Endothelial cell of umbilical vein (primary cell): Measurements from ENCODE around the gene AFG1L. TPM values are rescaled to one million over a fixed set of nuclear protein-coding genes. Genes with fewer than 3 reads are reported as not detected.

Experiments
- BruUV-seq: library from RNA; stranded (reverse); fragments of 400-500 nt; replicated peaks from 2 replicates; lab custom pipeline; 2021; lab: Mats Ljungman, UMichigan
- CTCF ChIA-PET: fragments of 300-600, 350-600 bp; sonication (Branson Sonifier 250); formaldehyde crosslinking; loops from one replicate; lab custom pipeline; 2021; ENCODE audit warnings: antibody characterized with exemption, inconsistent platforms; lab: Charles Lee
- POLR2A ChIA-PET: fragments of 300-600, 350-600 bp; sonication (Branson Sonifier 250); formaldehyde crosslinking; loops from one replicate; lab custom pipeline; 2021; ENCODE audit warnings: antibody characterized with exemption, inconsistent platforms; lab: Charles Lee
- DNase-seq: peaks from one replicate; pipeline ENCODE4 v3.0.0-alpha.2; 2011; ENCODE audit warnings: low read depth, low spot score
- FAIRE-seq: peaks from 2 replicates; lab custom pipeline; 2011; peaks lifted over from hg19 to GRCh38; lab: Jason Lieb, UNC
- H2AFZ ChIP-seq: 2 replicates; pipeline ENCODE4 v1.6.0; 2012; ENCODE audit warnings: low read depth, low read length, control low read depth, inconsistent platforms
- H3K27ac ChIP-seq: 2 replicates; pipeline ENCODE4 v1.5.1; 2011; ENCODE audit warnings: low read depth, mild to moderate bottlenecking, control low read depth, low read length, moderate library complexity; ENCODE audit not compliant: insufficient read depth
- H3K27me3 ChIP-seq, 2 experiments: 2 replicates each; pipeline versions ENCODE4 v1.6.0 to v1.6.1; 2011; ENCODE audit warnings: low read length in 2 of 2, mixed read lengths in 1 of 2; ENCODE audit not compliant: control insufficient read depth in 2 of 2, insufficient read depth in 2 of 2
- H3K36me3 ChIP-seq, 2 experiments: 2 replicates in 1 of 2; 3 replicates in 1 of 2; pipeline ENCODE4 v1.5.1; 2011; ENCODE audit warnings: low read length in 2 of 2, mild to moderate bottlenecking in 1 of 2, moderate library complexity in 1 of 2; ENCODE audit not compliant: control insufficient read depth in 2 of 2, insufficient read depth in 2 of 2; ENCODE audit errors: extremely low read depth in 1 of 2
- H3K4me1 ChIP-seq: 3 replicates; pipeline ENCODE4 v1.5.1; 2011; ENCODE audit warnings: mild to moderate bottlenecking, low read length; ENCODE audit not compliant: control insufficient read depth, insufficient read depth; ENCODE audit errors: extremely low read depth
- H3K4me2 ChIP-seq: 2 replicates; pipeline ENCODE4 v1.6.1; 2011; ENCODE audit warnings: low read length, control low read depth, mixed read lengths; ENCODE audit not compliant: insufficient read depth
- H3K4me3 ChIP-seq, 3 experiments: fragments of 200-600 bp in 1 of 3; sonication (generic), shearing (Covaris generic) in 1 of 3; replicated peaks in 1 of 3; 2 replicates each; pipeline ENCODE4 v1.5.1; 2011 to 2016; ENCODE audit warnings: control low read depth in 3 of 3, low read length in 3 of 3, mild to moderate bottlenecking in 2 of 3, inconsistent platforms in 1 of 3, low read depth in 1 of 3, moderate library complexity in 1 of 3; ENCODE audit not compliant: insufficient read depth in 1 of 3
- H3K79me2 ChIP-seq: 2 replicates; pipeline ENCODE4 v1.6.0; 2012; ENCODE audit warnings: low read length, inconsistent platforms; ENCODE audit not compliant: control insufficient read depth, insufficient read depth
- H3K9ac ChIP-seq: replicated peaks from 2 replicates; pipeline ENCODE3; 2011; ENCODE audit warnings: low read length, control low read depth; ENCODE audit not compliant: insufficient read depth; ENCODE audit errors: extremely low read depth
- H3K9me1 ChIP-seq: replicated peaks from 3 replicates; pipeline ENCODE4 v1.6.0; 2011; ENCODE audit warnings: mild to moderate bottlenecking, low read length; ENCODE audit not compliant: control insufficient read depth, insufficient read depth; ENCODE audit errors: extremely low read depth
- H3K9me3 ChIP-seq: replicated peaks from 2 replicates; pipeline ENCODE4 v1.5.1; 2012; ENCODE audit warnings: low read length, inconsistent platforms; ENCODE audit not compliant: control insufficient read depth, insufficient read depth
- H4K20me1 ChIP-seq: replicated peaks from 2 replicates; pipeline ENCODE3; 2011; ENCODE audit warnings: mild to moderate bottlenecking, low read length; ENCODE audit not compliant: control insufficient read depth, insufficient read depth; ENCODE audit errors: extremely low read depth
- CTCF ChIP-seq, 2 donors: IDR thresholded peaks; 1 replicate in 1 of 2; 2 replicates in 1 of 2; pipeline ENCODE4 v1.5.1; 2011; ENCODE audit warnings: low read length in 2 of 2, mild to moderate bottlenecking in 2 of 2, moderate library complexity in 2 of 2, control low read depth in 1 of 2, inconsistent platforms in 1 of 2, low read depth in 1 of 2; ENCODE audit not compliant: insufficient read depth in 1 of 2; ENCODE audit errors: extremely low read depth in 1 of 2
- EZH2 ChIP-seq: IDR thresholded peaks from 2 replicates; pipeline ENCODE4 v1.6.1; 2012; ENCODE audit warnings: borderline replicate concordance, low read depth, mild to moderate bottlenecking, moderate library complexity, low read length, inconsistent platforms; ENCODE audit not compliant: severe bottlenecking
- FOS ChIP-seq: IDR thresholded peaks from 2 replicates; pipeline ENCODE4 v1.6.1; 2011; ENCODE audit warnings: mild to moderate bottlenecking, low read length, moderate library complexity, borderline replicate concordance; ENCODE audit not compliant: insufficient read depth
- GATA2 ChIP-seq: IDR thresholded peaks from 2 replicates; pipeline ENCODE4 v1.7.0; 2011; ENCODE audit warnings: low read depth, mild to moderate bottlenecking, moderate library complexity, mixed read lengths, low read length; ENCODE audit not compliant: insufficient read length, insufficient read depth
- JUN ChIP-seq: IDR thresholded peaks from 2 replicates; pipeline ENCODE4 v1.6.1; 2011; ENCODE audit warnings: borderline replicate concordance, low read depth; ENCODE audit not compliant: insufficient read length, insufficient read depth
- MAX ChIP-seq: IDR thresholded peaks from 2 replicates; pipeline ENCODE4 v1.6.1; 2011; ENCODE audit not compliant: insufficient read depth, insufficient read length
- MYC ChIP-seq: IDR thresholded peaks from one replicate; pipeline ENCODE4 v1.6.1; 2011; ENCODE audit warnings: mild to moderate bottlenecking, low read depth, low read length
- POLR2A ChIP-seq: IDR thresholded peaks from 2 replicates; pipeline ENCODE4 v1.6.1; 2012; ENCODE audit warnings: low read depth, mild to moderate bottlenecking, control low read depth, low read length
- POLR2AphosphoS5 ChIP-seq: IDR thresholded peaks from 2 replicates; pipeline ENCODE4 v1.6.1; 2012; ENCODE audit warnings: low read depth, mild to moderate bottlenecking, control low read depth, low read length, moderate library complexity; ENCODE audit not compliant: insufficient read depth
- dilution Hi-C: fragments of 300-500 bp; cut with MboI; formaldehyde crosslinking; loops from one replicate; pipeline ENCODE4 v1.15.0; 2019; ENCODE audit warnings: low sequenced_read_pairs; ENCODE audit not compliant: extremely low pct_ligation_motif_present
- intact Hi-C: fragments of 100-400 bp; cut with micrococcal nuclease; formaldehyde crosslinking; loops from one replicate; pipeline ENCODE4 v1.10.0; 2022
- polyA plus RNA-seq, 4 experiments: library from polyadenylated mRNA; depleted of rRNA in 3 of 4; stranded (reverse) in 3 of 4; unstranded in 1 of 4; fragments of >200 nt; gene quantifications; 2 replicates each; pipeline versions ENCODE4 v1.2.1 to v1.2.3, GENCODE V29; 2011 to 2012; ENCODE audit warnings: missing spikeins in 1 of 4
- total RNA-seq: library from RNA; stranded (reverse); gene quantifications from 2 replicates; pipeline ENCODE4 v1.2.3, GENCODE V29; 2021

AFG1L gene
- total and polyA plus RNA-seq, 2 donors (not counting 3 experiments of a cell fraction or from before 2014, with no cell fraction given): 1.0 to 6.2 TPM

- no peak for TF ChIP-seq MYC
- no peak for TF ChIP-seq POLR2AphosphoS5
- TF ChIP-seq GATA2: no peak
- H3K79me2 ChIP-seq: no peaks in the 10 kb centered on the region
- dilution Hi-C loops: no loop called here
- H3K9me1 ChIP-seq: no peaks in the 10 kb centered on the region
- DNase-seq: no peak
- POLR2A ChIA-PET: no interaction called here
- H4K20me1 ChIP-seq: no peaks in the 10 kb centered on the region
- H3K4me2 ChIP-seq: no peak overlapping the region
- no TSS peak for BruUV-seq
- H3K4me1 ChIP-seq: no peaks in the 10 kb centered on the region
- H3K9me3 ChIP-seq: no peaks in the 10 kb centered on the region
- no peak overlapping the region for H2AFZ ChIP-seq
- intact Hi-C loops: no loop called here
- H3K4me3 ChIP-seq: no peak overlapping the region
- H3K27ac ChIP-seq: no peak overlapping the region
- H3K36me3 ChIP-seq: no peaks in the 10 kb centered on the region
- FAIRE-seq: no peak
- CTCF ChIA-PET: interaction anchor here (0.7 kb wide), 1 partner anchor 15 kb away, joined by 3 read pairs; no protein-coding TSS in a partner anchor
- H3K27me3 ChIP-seq: no peaks in the 10 kb centered on the region
- no peak overlapping the region for H3K9ac ChIP-seq
These were observed 212.5 kb downstream of the AFG1L start for GRCh38 chr6:108507316-108507715.

- FAIRE-seq: no peak
These were observed 215.8 kb downstream of the AFG1L start for GRCh38 chr6:108510461-108511319.

More at GRCh38 chr6:108510461-108511319, 215.8 kb downstream of the AFG1L start:
- H3K4me3 ChIP-seq: no peak overlapping the region
- no peak overlapping the region for H2AFZ ChIP-seq
- H3K9me3 ChIP-seq: no peaks in the 10 kb centered on the region
- intact Hi-C loops (no loop called here), dilution Hi-C loops (no loop called here)
- no TSS peak for BruUV-seq
- TF ChIP-seq FOS (no peak), POLR2A (no peak), POLR2AphosphoS5 (no peak), CTCF (IDR thresholded peaks at IDR 0.05; ENCODE audit: extremely low read depth in 1 of 2, insufficient read depth in 1 of 2, low read depth in 1 of 2, low read length in 2 of 2) (no peak), MAX (no peak), JUN (no peak), EZH2 (no peak), MYC (no peak), GATA2 (no peak)
- H3K27me3 ChIP-seq: no peaks in the 10 kb centered on the region
- H3K4me2 ChIP-seq: no peak overlapping the region
- DNase-seq: no peak
- H3K9me1 ChIP-seq: no peaks in the 10 kb centered on the region
- CTCF ChIA-PET: interaction anchor here (1.1 to 1.7 kb wide), 3 partner anchors 18 to 563 kb away, joined by 3 to 8 read pairs (median 3); no protein-coding TSS in a partner anchor
- H3K9ac ChIP-seq: no peak overlapping the region
- no peaks in the 10 kb centered on the region for H3K79me2 ChIP-seq
- H3K27ac ChIP-seq: no peak overlapping the region
- H3K36me3 ChIP-seq: no peaks in the 10 kb centered on the region
- no peaks in the 10 kb centered on the region for H4K20me1 ChIP-seq
- POLR2A ChIA-PET: interaction anchor here (0.6 kb wide), 1 partner anchor 228 kb away, joined by 9 read pairs; no protein-coding TSS in a partner anchor
- H3K4me1 ChIP-seq: no peaks in the 10 kb centered on the region
